GM12873 (cell line): ENCODE measurements around the gene MXRA7.
A peak's percentile ranks its signal among the peaks of the same experiment; 100 is the strongest.

Experiments
- CTCF ChIP-seq: IDR thresholded peaks from 2 replicates; pipeline ENCODE4 v1.5.1; 2012; ENCODE audit warnings: low read depth, mild to moderate bottlenecking, moderate library complexity, low read length, control low read depth; ENCODE audit not compliant: insufficient read depth; ENCODE audit errors: missing control alignments

Gene MXRA7

DNA sequence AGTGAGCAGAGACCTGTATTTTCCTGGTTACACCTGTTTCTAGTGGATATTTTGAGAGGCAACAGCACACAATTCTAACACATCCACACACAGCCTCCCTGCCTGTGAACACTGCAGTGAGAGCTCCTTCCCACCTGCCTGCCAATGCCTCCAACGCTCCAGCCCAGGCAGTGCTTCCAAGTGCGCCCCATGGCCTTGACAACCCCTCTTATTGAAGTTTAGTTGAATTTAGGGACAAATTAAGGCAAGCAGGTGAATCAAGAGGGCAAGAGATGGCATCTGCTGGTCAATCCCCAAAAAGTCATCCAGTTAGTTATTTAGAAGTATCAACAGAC is 4.7 kb upstream of the MXRA7 start:
- TF ChIP-seq CTCF, result no peak

DNA sequence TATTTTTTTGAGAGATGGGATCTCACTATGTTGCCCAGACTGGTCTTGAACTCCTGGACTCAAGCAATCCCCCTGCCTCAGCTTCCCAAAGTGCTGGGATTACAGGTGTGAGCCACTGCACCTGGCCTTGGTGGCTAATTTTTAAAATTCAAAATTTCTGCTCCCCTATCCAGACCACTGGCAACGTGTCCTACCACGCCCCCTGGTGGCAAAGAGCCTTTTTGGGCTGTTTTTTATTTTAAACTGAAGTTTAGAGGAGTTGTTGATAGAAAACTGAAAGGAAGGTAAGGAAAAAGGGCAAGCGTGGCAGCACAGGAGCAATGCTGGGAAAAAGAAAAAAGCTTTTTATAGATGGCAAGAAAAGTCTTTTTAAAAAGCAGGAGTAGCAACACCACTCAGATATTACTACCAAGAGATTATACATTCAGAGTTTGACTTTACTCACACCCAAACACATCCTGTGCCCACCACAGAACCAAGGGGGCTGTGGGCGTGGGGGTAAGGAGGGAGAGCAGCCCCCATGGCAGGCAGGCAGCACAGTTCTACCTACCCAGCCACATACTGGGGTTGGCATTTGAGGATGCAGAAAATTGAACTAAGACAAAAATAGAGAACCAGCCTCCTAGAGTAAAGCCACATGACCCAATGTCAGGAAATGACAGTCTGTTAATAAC is 4.2 kb upstream of the MXRA7 start:
- TF ChIP-seq CTCF, result peak; percentile 70

DNA sequence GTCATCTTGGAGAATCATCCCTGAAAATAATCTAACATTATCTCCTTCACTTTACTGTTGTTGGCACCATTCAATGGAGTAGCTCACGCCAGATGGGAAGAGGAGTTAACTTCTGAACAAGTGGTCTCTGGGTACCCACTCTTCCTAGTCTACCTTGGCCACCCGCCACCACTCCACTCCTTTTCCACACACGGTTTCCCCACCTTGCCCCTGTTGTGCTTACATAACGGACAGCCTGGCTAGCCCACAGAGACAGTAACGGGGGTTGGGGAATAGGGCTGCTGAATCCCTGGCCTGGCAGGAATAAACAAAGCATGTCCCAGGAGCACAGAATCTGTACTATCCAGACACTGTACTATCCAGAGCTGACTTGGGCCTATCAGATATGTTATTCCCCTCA is 3.6 kb upstream of the MXRA7 start:
- TF ChIP-seq CTCF, result no peak

DNA sequence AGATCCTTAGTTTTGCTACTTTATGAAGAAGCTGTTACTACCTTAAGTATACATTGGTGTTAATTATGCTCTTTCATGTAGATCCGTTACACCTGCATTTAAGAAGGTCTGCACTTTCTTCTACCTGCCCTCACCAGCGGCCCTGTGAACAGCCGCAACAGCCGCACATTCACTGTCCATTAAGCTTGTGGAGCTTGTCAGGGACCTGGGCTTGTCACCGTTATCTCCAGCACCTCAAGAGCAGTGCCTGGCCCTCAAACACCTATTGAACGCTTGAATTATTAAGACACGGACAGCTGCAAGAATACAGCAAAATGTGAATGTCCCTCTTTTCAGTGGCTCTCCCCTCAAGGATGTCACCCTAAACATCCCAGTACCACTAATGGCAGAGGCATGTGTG is 3.0 kb upstream of the MXRA7 start:
- TF ChIP-seq CTCF, result no peak

DNA sequence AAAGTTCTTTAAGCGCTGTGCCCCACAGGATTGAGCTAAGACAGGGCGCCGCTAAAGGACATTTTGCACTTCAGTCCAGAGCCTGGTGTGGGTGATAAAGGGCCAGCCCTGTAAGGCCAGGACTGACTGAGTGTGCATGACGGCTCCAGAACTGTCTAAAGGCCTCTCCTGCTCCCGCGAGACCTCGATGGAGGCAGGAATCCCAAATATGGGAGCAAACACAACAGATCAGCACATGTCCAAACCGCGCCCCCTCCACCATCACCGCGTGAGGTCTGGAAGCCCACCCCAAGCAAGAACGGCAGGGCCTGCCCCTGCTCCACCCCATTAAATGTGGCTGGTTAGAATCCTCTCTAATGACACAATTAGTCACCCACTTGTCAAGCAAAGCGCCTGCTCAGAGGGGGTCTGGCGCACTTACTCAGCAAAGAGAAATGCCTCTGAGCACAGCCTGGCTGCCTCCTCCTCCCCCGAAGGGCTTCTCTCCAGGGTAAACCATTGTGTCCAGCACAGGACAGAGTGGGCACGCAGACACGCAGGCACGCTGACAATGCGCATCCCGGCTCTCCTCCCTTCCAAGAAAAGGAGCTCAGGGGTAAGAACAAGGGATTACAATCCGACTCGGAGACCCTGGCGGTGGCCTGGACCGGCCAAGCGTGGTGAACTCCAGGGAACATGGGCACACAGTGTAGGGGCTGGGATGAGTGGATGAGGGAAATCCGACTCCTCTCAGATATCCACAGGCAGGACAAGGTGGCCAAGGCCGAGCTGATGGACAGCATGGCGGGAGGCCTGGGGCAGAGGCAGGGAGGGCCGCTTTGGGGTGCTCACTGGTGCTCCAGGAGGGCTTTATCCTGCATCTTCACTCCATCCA is 1.5 kb downstream of the MXRA7 start:
- no peak for TF ChIP-seq CTCF

- TF ChIP-seq CTCF, result peak; percentile 24
These were observed 2.6 kb downstream of the MXRA7 start for GRCh38 chr17:76707985-76708807.

DNA sequence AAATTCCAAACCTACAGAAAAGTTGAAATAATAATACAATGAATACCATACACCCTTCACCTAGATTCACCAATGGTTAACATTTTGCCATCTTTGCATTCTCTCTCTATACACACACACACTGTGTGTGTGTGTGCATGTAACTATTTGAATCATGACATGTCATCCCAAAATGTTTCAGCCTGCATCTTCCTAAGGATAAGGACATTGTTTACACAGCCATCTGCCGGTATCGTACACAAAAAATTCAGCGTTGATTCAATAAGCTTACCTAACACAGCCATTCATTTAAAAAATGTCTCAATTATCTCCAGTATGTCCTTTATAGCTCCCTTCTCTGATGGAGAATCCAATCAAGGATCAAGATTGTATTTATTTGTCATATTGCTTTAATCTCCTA is 3.9 kb downstream of the MXRA7 start:
- no peak for TF ChIP-seq CTCF
